Activated naive CD4-positive, alpha-beta T cell treated with anti-CD3 and anti-CD28 coated beads for 36 hours (primary cell): ENCODE measurements around the gene PHACTR3. TPM values are rescaled to one million over a fixed set of nuclear protein-coding genes. Genes with fewer than 3 reads are reported as not detected.

Experiments
- CTCF ChIA-PET: fragments of 350-600 bp; sonication (Branson Sonifier 250); formaldehyde crosslinking; loops from one replicate; lab custom pipeline; 2021; ENCODE audit warnings: antibody characterized with exemption; lab: Charles Lee
- DNase-seq: peaks from one replicate; pipeline ENCODE4 v3.0.0-alpha.2; 2020
- H3K27ac Mint-ChIP-seq: one replicate; pipeline ENCODE4 v1.8.0; 2021; ENCODE audit warnings: mild to moderate bottlenecking, mixed read lengths
- H3K27me3 Mint-ChIP-seq: one replicate; pipeline ENCODE4 v1.8.0; 2021; ENCODE audit warnings: low read depth, mixed read lengths
- H3K36me3 Mint-ChIP-seq: one replicate; pipeline ENCODE4 v1.8.0; 2021; ENCODE audit warnings: low read depth, mixed read lengths
- H3K4me1 Mint-ChIP-seq: one replicate; pipeline ENCODE4 v1.8.0; 2021; ENCODE audit warnings: low read depth, mixed read lengths
- H3K4me3 Mint-ChIP-seq: one replicate; pipeline ENCODE4 v1.8.0; 2021; ENCODE audit warnings: mild to moderate bottlenecking, moderate library complexity, mixed read lengths
- H3K9me3 Mint-ChIP-seq: one replicate; pipeline ENCODE4 v1.8.0; 2021; ENCODE audit warnings: mixed read lengths
- intact Hi-C: fragments of 100-400 bp; cut with micrococcal nuclease; formaldehyde crosslinking; loops from one replicate; pipeline ENCODE4 v1.15.1; 2023
- total RNA-seq, 2 experiments: library from RNA; stranded (reverse); gene quantifications; one replicate each; pipeline ENCODE4 v1.2.3, GENCODE V29; 2021

The PHACTR3 gene
- total RNA-seq, 2 experiments from 2014 or later = not detected

DNA sequence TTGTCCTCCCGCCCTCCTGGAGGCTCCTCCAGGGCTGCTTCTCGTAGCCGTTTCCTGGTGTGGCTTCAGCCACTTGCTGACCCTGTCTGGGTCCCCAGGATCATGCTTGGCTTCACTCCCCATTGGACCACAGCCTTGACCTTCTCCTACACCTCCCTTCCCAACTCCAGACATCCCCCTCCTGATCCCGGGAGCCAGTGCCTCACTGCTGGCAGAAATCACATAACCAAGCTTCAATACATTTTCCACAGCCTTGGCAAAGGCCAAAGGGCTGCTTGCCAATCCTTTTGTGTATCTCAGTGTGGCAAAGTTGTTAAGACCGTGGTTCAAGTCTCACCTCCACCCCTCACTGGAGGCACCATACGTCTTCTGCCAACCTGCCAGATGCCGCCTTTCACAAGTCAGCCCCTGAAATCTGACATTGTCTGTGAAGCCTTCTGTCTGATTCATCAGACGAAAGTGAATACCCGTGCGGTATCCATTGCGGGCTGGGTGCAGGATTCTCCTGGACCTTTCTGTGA, 60.1 kb downstream of the PHACTR3 start:
- Mint-ChIP-seq H3K27ac (no peak overlapping the region), H3K4me3 (no peak overlapping the region), H3K4me1 (no peaks in the 10 kb centered on the region), H3K27me3 (peaks cover 17% of the 10 kb centered on the region), H3K36me3 (no peaks in the 10 kb centered on the region), H3K9me3 (no peaks in the 10 kb centered on the region)
- no peak for DNase-seq
- CTCF ChIA-PET = no interaction called here
- intact Hi-C loops = no loop called here

DNA sequence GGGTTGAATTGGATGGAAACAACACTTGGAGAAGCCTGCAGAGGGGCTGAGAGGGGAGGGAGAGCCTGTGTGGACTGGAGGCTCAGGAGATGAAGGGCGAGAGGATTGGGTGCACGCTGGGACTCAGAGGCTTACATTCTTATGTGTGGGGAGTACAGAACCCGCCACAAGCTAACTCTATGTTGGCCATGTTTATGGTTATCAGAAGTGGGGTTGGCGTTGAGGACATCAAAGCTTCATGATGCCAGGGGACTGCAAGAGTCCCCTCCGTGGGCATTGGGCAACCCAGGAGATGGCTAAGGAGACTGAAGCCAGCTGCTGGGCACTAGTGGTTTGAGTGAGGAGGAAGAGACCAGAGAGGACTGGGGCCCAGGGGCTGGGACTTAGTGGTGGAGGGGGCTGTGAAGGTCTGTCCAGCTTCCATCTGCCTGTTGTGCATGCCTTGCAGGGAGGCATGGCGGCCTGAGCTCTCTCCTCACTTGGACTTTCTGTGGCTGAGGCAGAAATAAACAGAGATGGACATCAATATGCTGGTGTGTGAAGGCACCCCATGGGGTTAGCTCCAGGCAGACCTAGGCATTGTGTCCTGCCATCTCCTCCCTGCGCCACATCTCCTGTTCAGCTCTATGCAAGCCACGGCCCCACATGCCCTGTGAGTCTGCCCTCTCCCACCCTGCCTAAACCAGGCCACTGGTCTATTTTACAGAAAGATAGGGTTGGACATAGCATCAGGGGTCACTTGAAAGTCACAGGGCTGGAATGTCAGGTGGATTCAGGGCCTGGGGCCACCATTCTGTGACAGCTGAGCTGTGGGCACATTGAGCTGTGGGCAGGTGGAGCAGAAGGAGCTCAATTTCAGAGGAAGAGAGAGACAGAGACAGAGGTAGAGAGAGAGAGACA, 61.6 kb downstream of the PHACTR3 start:
- CTCF ChIA-PET = interaction anchor here (0.6 kb wide), 2 partner anchors 82 to 95 kb away, joined by 3 read pairs; no protein-coding TSS in a partner anchor
- intact Hi-C loops = no loop called here
- H3K36me3 Mint-ChIP-seq = no peaks in the 10 kb centered on the region
- peaks cover 17% of the 10 kb centered on the region for H3K27me3 Mint-ChIP-seq
- no peaks in the 10 kb centered on the region for H3K9me3 Mint-ChIP-seq
- H3K4me3 Mint-ChIP-seq = no peak overlapping the region
- no peak for DNase-seq
- H3K4me1 Mint-ChIP-seq = no peaks in the 10 kb centered on the region
- H3K27ac Mint-ChIP-seq = no peak overlapping the region

DNA sequence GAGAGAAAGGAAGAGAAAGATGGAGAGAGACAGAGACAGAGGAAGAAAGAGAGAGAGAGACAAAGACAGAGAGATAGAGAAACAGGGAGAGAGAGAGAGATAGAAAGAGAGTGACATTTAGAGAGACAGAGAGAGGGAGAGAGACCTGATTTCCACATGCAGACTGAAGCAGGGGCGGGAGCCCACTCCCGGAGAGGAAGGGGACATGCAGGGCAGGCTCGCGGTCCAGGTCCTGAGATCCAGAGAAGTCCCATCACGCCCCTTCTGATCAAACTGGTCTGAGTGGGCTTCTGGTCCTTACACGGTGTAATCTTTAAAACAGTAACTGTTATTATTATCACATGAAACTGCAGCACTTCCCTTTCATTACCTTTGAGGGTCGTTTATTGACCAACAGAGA, 62.2 kb downstream of the PHACTR3 start:
- no peak for DNase-seq
- Mint-ChIP-seq H3K27me3 (peaks cover 17% of the 10 kb centered on the region), H3K4me3 (no peak overlapping the region), H3K36me3 (no peaks in the 10 kb centered on the region), H3K9me3 (no peaks in the 10 kb centered on the region), H3K4me1 (no peaks in the 10 kb centered on the region), H3K27ac (no peak overlapping the region)
- CTCF ChIA-PET = no interaction called here
- intact Hi-C loops = no loop called here

DNA sequence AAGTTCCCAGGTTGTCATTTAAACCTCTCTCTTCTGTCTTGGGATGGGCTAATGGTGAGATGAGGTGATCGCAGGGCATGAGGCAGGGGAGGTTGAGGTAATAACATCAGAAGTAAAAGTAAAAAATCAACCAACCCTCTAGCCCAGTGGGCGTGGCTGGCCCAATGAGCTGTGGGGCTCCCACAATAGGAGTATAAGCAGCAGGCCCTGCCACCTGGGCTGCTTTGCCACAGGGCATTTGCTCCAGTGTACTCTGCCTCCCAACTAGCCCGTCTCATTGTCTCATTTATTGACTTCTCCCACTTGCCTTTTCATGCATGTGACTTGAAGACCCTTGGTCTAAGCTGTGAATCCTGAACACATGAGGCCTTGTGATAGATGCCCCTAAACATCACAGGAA, 62.8 kb downstream of the PHACTR3 start:
- no peaks in the 10 kb centered on the region for H3K9me3 Mint-ChIP-seq
- DNase-seq = no peak
- H3K4me1 Mint-ChIP-seq = no peaks in the 10 kb centered on the region
- no peak overlapping the region for H3K4me3 Mint-ChIP-seq
- no peaks in the 10 kb centered on the region for H3K36me3 Mint-ChIP-seq
- H3K27me3 Mint-ChIP-seq = peaks cover 13% of the 10 kb centered on the region
- intact Hi-C loops = no loop called here
- no peak overlapping the region for H3K27ac Mint-ChIP-seq
- CTCF ChIA-PET = no interaction called here

DNA sequence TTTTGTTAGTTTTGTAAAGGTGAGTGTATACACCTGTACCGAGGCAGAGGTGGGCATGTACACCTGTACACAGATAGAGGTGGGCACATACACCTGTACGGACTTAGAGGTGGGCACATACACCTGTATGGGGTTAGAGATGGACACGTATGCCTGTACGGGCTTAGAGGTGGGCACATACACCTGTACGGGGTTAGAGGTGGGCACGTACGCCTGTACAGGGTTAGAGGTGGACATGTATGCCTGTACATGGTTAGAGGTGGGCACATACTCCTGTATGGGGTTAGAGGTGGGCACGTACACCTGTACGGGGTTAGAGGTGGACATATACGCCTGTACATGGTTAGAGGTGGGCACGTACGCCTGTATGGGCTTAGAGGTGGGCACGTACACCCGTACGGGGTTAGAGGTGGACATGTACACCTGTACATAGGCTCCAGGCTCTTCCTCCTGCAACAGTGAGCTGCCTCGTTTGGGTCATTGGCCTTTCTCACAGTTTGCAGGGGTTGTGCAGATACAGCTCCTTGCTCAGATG, 63.7 kb downstream of the PHACTR3 start:
- CTCF ChIA-PET = no interaction called here
- Mint-ChIP-seq H3K27ac (no peak overlapping the region), H3K36me3 (no peaks in the 10 kb centered on the region), H3K4me3 (no peak overlapping the region), H3K27me3 (peaks cover 7% of the 10 kb centered on the region), H3K9me3 (no peaks in the 10 kb centered on the region), H3K4me1 (no peaks in the 10 kb centered on the region)
- no peak for DNase-seq
- intact Hi-C loops = no loop called here

DNA sequence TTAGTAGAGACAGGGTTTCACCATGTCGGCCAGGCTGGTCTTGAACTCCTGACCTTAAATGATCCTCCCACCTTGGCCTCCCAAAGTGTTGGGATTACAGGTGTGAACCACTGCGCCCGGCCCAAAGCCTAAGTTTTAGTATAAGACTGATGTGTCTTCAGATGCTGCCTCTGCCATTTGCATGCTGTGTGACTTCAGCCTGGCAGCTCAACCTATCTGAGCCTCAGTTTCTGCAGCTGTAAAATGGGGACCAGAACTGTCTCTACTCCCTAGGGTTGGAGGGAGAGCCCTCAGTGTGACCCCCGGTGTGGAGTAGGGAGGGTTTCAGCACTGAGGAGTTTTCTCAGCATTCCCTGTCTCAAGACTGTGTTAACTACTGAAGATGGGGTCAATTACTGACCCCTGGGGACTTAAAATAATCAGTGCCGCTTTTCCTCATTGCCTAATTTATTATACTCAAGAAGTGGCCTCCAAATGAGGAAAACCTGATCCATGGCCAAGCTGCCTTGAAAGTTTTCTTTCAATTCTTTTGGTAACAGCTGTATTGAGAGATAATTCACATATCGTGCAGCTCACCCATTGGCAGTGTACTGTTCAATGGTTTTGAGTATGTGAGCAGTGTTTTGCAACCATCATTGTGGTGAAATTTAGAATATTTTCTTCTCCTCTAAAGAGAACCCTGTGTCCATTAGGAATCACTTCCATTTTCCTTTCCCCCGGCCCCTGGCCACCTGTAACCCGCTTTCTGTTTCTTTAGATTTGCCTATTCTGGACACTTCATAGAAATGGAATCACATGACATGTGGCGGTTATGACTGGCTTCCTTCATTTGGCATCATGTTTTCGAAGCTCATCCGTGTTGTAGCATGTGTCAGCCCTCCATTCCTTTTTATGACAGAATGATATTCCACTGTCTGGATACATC, 64.8 kb downstream of the PHACTR3 start:
- Mint-ChIP-seq H3K27ac (no peak overlapping the region), H3K9me3 (no peaks in the 10 kb centered on the region), H3K4me3 (no peak overlapping the region), H3K27me3 (peaks cover 7% of the 10 kb centered on the region), H3K36me3 (no peaks in the 10 kb centered on the region), H3K4me1 (no peaks in the 10 kb centered on the region)
- DNase-seq = no peak
- CTCF ChIA-PET = interaction anchor here (0.6 kb wide), 1 partner anchor 97 kb away, joined by 3 read pairs; no protein-coding TSS in a partner anchor
- intact Hi-C loops = no loop called here

DNA sequence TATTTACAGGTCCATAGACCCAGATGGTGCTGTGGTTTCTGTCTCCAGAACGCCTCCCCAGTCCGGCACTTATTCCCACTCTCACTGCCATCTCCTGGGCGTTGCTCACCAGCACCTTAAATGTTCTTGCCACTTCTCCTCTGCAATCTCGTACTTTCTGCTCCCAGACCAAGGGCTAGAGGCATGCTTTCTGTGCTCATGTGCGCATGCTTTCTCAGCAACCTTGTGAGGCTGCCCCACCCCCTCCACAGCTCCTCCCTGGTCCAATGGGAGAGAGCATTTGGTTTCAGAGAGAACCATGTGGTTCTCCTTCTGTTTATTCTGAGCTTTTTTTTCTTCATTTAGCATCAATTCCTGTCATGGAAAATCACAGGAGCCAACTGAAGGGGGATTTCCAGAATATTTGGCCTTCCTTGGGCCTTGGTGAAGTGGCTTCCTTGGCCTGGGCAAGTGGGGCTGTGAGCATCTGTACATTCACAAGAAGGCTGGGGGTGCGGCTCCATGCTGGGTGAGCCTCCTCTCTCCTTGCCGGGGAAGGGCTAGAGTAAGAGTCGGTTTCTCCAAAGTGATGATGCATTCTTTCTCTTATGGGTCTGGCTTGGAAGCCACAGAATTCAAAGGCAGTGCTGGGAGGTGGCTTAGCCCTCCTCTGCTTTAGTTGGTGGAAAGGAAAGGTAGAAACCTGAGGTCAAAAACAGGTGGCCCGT, 66.6 kb downstream of the PHACTR3 start:
- no peak overlapping the region for H3K4me3 Mint-ChIP-seq
- DNase-seq = no peak
- H3K36me3 Mint-ChIP-seq = no peaks in the 10 kb centered on the region
- no peak overlapping the region for H3K27ac Mint-ChIP-seq
- peaks cover 2% of the 10 kb centered on the region for H3K27me3 Mint-ChIP-seq
- intact Hi-C loops = no loop called here
- CTCF ChIA-PET = no interaction called here
- no peaks in the 10 kb centered on the region for H3K4me1 Mint-ChIP-seq
- H3K9me3 Mint-ChIP-seq = no peaks in the 10 kb centered on the region

DNA sequence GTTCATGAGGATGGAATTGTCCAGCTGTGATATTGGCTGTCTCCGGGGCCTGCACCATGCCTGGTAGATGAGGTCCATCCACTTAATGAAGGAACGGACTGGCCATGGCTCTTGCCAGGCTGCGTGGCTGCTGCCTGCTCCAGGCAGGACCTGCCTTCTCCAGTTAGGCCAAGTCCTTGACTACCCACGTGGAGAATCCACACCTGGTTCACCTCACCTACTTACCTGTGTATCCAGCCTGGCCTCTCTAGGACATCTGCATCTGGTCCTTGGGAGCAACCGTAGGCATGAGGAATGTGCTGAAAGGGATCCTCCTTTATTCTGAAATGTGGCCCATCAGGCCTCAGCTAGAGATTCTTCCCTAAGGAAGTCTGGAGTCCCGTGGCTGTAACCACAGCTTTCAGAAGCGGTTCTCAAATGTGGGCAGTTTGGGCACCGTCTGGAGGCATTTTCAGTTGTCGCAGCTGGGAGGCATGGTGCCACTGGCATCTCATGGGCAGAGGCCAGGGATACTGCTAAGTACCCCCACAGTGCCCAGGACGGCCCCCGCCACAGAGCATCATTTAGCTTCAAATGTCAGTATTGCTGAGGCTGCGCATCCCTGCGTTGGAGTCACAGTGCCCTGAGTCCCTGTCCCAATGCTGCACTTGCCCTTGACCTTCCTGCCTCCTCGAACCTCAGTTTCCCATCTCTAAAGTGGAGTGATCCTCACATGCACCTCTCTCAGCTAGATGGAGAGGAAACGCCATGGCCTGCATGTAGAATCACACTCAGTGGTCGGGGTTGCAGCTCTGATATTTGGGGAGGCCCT, 67.5 kb downstream of the PHACTR3 start:
- intact Hi-C loops = no loop called here
- DNase-seq = no peak
- Mint-ChIP-seq H3K36me3 (no peaks in the 10 kb centered on the region), H3K4me1 (no peaks in the 10 kb centered on the region), H3K27me3 (peaks cover 1% of the 10 kb centered on the region), H3K9me3 (no peaks in the 10 kb centered on the region), H3K27ac (no peak overlapping the region), H3K4me3 (no peak overlapping the region)
- CTCF ChIA-PET = no interaction called here

DNA sequence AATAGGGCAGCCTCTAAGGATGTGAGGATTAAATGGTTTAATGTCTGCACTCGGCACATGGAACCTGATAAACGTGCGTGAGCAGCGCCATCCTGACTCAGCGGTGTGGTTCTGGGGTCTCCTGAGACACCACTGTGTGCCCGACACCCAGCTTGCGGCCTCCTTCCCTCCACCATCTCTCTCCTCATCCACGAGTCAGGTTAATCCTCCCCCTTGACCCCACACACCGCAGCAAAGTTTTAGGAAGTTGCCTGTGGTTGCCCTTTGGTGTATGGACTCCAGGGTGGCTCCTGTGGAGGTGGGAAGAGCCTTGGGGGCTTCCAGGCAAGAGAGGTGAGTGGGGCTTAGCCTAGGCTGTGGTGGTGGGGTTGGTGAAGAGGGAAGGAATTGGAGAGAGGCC, 68.2 kb downstream of the PHACTR3 start:
- intact Hi-C loops = no loop called here
- H3K27me3 Mint-ChIP-seq = peaks cover 6% of the 10 kb centered on the region
- CTCF ChIA-PET = no interaction called here

DNA sequence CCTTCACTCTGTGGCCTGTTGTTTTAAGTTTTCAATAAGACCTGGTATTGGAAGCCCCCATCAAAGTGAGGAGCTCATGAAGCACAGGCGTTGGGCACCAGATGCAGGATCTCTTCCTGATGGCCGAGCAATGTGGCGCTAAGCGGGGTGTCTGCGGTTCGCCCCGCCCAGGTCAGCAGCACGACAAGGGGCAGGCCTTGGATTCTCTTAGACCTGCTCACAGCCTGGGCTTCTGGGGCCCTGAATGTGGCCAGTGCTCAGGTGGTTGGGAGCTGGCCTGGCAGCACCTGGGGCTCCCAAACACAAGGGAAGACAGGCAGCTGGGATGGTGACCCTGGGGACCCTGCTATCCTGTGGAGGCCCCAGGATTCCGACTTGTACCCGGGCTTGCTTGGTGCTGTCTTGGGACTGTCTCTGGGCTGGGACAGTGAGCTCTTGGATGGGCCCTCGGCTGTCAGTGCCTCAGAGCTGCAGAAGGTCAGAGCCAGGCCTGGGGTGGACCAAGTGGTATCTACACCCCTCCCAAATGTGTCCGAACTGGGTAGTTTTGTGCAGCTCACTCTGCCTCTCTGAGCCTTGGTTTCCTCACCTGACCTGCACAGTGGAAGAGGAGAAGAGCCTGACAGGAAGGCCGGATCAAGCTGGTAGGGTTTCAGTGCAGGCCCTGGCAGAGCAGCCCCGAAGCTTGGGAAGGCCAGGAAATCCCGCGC, 69.1 kb downstream of the PHACTR3 start:
- H3K27me3 Mint-ChIP-seq = peaks cover 11% of the 10 kb centered on the region
- no peak overlapping the region for H3K27ac Mint-ChIP-seq
- no peaks in the 10 kb centered on the region for H3K36me3 Mint-ChIP-seq
- intact Hi-C loops = no loop called here
- CTCF ChIA-PET = no interaction called here
- no peaks in the 10 kb centered on the region for H3K4me1 Mint-ChIP-seq
- no peaks in the 10 kb centered on the region for H3K9me3 Mint-ChIP-seq
- DNase-seq = no peak
- H3K4me3 Mint-ChIP-seq = no peak overlapping the region

More for the DNA sequence above, 68.2 kb downstream of the PHACTR3 start:
- Mint-ChIP-seq H3K4me3 (no peak overlapping the region), H3K36me3 (no peaks in the 10 kb centered on the region), H3K4me1 (no peaks in the 10 kb centered on the region), H3K27ac (no peak overlapping the region), H3K9me3 (no peaks in the 10 kb centered on the region)
- DNase-seq = no peak

DNA sequence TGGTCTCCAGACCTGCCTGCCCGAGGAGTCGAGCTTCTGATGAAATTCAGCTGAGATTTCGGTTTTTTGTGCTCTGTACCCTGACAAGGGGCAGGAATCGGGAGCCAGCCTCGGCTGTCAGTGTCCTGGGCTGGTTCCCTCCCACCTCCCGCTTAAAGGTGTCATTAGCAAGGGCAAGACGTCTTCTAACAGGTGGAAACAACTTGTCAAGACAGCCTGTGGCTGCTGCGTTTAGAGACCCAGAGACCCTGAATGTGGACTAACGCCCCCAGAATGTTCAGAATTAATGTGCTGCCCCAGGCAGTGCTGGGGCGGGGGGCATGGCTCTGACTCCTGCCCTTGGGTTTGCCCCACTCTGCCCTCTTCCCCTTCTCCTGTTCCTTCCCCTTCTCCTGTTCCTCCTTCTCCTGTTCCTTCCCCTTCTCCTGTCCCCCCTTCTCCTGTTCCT, 69.7 kb downstream of the PHACTR3 start:
- CTCF ChIA-PET = no interaction called here
- no peak overlapping the region for H3K4me3 Mint-ChIP-seq
- H3K27me3 Mint-ChIP-seq = peaks cover 11% of the 10 kb centered on the region
- no peaks in the 10 kb centered on the region for H3K9me3 Mint-ChIP-seq
- H3K4me1 Mint-ChIP-seq = no peaks in the 10 kb centered on the region
- H3K36me3 Mint-ChIP-seq = no peaks in the 10 kb centered on the region
- no peak for DNase-seq
- intact Hi-C loops = no loop called here
- H3K27ac Mint-ChIP-seq = no peak overlapping the region
